Effector memory CD8-positive, alpha-beta T cell (primary cell): ENCODE results near the gene SEC24B.
"Not testable (repeated sequence)": the region's sequence is repeated elsewhere in the genome, so short reads cannot be mapped to it uniquely, and the experiment has no call there.

ENCODE experiments used
- ATAC-seq: fragments of 150-1000 bp; cut with Tn5 transposase; replicated peaks from 2 replicates; pipeline ENCODE4 v1.10.0; 2021; ENCODE audit warnings: mild to moderate bottlenecking, moderate library complexity
- DNase-seq, 3 experiments: peaks; one replicate each; pipeline ENCODE4 v3.0.0; 2021
- H3K27ac Mint-ChIP-seq, 2 donors: one replicate each; pipeline ENCODE4 v1.8.0; 2022; ENCODE audit warnings: mild to moderate bottlenecking in 2 of 2, mixed read lengths in 2 of 2, moderate library complexity in 2 of 2
- H3K27me3 Mint-ChIP-seq, 2 donors: one replicate each; pipeline ENCODE4 v1.8.0; 2022; ENCODE audit warnings: mixed read lengths in 2 of 2
- H3K36me3 Mint-ChIP-seq: one replicate; pipeline ENCODE4 v1.8.0; 2022; ENCODE audit warnings: mild to moderate bottlenecking, moderate library complexity, mixed read lengths; ENCODE audit not compliant: insufficient read depth
- H3K4me1 Mint-ChIP-seq, 2 donors: one replicate each; pipeline ENCODE4 v1.8.0; 2022; ENCODE audit warnings: low read depth in 2 of 2, mixed read lengths in 2 of 2
- H3K4me3 Mint-ChIP-seq, 2 donors: one replicate each; pipeline ENCODE4 v1.8.0; 2022; ENCODE audit warnings: mild to moderate bottlenecking in 2 of 2, mixed read lengths in 2 of 2, moderate library complexity in 2 of 2
- H3K9me3 Mint-ChIP-seq, 2 donors: one replicate each; pipeline ENCODE4 v1.8.0; 2022; ENCODE audit warnings: mixed read lengths in 2 of 2

Gene SEC24B

GRCh38 chr4:109495514-109495913 is 61.9 kb downstream of the SEC24B start:
- ATAC-seq (no peak), DNase-seq (no peak)
- H3K27ac Mint-ChIP-seq, result peak overlapping the region in 1 of 2 donors; percentile 51
- H3K4me3 Mint-ChIP-seq, result no peak overlapping the region
- H3K4me1 Mint-ChIP-seq, result peaks cover 2 to 17% of the 10 kb centered on the region in 2 donors
- no peaks in the 10 kb centered on the region for H3K27me3 Mint-ChIP-seq
- H3K9me3 Mint-ChIP-seq, result no peaks in the 10 kb centered on the region
- peaks cover 65% of the 10 kb centered on the region for H3K36me3 Mint-ChIP-seq

GRCh38 chr4:109496875-109497274 is 63.3 kb downstream of the SEC24B start:
- peaks cover 78% of the 10 kb centered on the region for H3K36me3 Mint-ChIP-seq
- no peaks in the 10 kb centered on the region for H3K27me3 Mint-ChIP-seq
- H3K4me3 Mint-ChIP-seq, result no peak overlapping the region
- peak overlapping the region in 1 of 2 donors; percentile 49 for H3K27ac Mint-ChIP-seq
- no peak for ATAC-seq
- no peaks in the 10 kb centered on the region for H3K9me3 Mint-ChIP-seq
- DNase-seq, result no peak
- peaks cover 2 to 17% of the 10 kb centered on the region in 2 donors for H3K4me1 Mint-ChIP-seq

GRCh38 chr4:109497511-109497910 is 63.9 kb downstream of the SEC24B start:
- Mint-ChIP-seq H3K9me3 (no peaks in the 10 kb centered on the region), H3K4me3 (no peak overlapping the region), H3K27me3 (no peaks in the 10 kb centered on the region), H3K36me3 (peaks cover 78% of the 10 kb centered on the region), H3K27ac (peak overlapping the region in 1 of 2 donors; percentile 49), H3K4me1 (peaks cover 2 to 16% of the 10 kb centered on the region in 2 donors)
- ATAC-seq (no peak), DNase-seq (no peak)

GRCh38 chr4:109499513-109499912 is 65.9 kb downstream of the SEC24B start:
- H3K9me3 Mint-ChIP-seq, result no peaks in the 10 kb centered on the region
- peaks cover 2 to 15% of the 10 kb centered on the region in 2 donors for H3K4me1 Mint-ChIP-seq
- no peak for ATAC-seq
- peaks cover 71% of the 10 kb centered on the region for H3K36me3 Mint-ChIP-seq
- H3K27ac Mint-ChIP-seq, result no peak overlapping the region
- H3K4me3 Mint-ChIP-seq, result no peak overlapping the region
- H3K27me3 Mint-ChIP-seq, result no peaks in the 10 kb centered on the region
- DNase-seq, result no peak

- DNase-seq (no peak), ATAC-seq (no peak)
- Mint-ChIP-seq H3K36me3 (peaks cover 63% of the 10 kb centered on the region), H3K4me1 (peaks cover 0 to 13% of the 10 kb centered on the region in 2 donors), H3K4me3 (no peak overlapping the region), H3K27ac (no peak overlapping the region), H3K27me3 (no peaks in the 10 kb centered on the region), H3K9me3 (no peaks in the 10 kb centered on the region)
Observed at GRCh38 chr4:109506890-109507289, 73.3 kb downstream of the SEC24B start.

GRCh38 chr4:109510687-109511086 is 77.1 kb downstream of the SEC24B start:
- Mint-ChIP-seq H3K36me3 (peaks cover 82% of the 10 kb centered on the region), H3K9me3 (no peaks in the 10 kb centered on the region), H3K4me3 (no peak overlapping the region), H3K27ac (no peak overlapping the region), H3K4me1 (peaks cover 0 to 3% of the 10 kb centered on the region in 2 donors), H3K27me3 (no peaks in the 10 kb centered on the region)
- no peak for DNase-seq
- ATAC-seq, result no peak

GRCh38 chr4:109511414-109511813 is 77.8 kb downstream of the SEC24B start:
- H3K4me3 Mint-ChIP-seq, result no peak overlapping the region

GRCh38 chr4:109513368-109513767 is 79.8 kb downstream of the SEC24B start:
- H3K27ac Mint-ChIP-seq, H3K27me3 Mint-ChIP-seq, H3K4me1 Mint-ChIP-seq, DNase-seq, H3K9me3 Mint-ChIP-seq, ATAC-seq, H3K4me3 Mint-ChIP-seq: not testable (repeated sequence)
- peaks cover 80% of the 10 kb centered on the region for H3K36me3 Mint-ChIP-seq

More at GRCh38 chr4:109511414-109511813, 77.8 kb downstream of the SEC24B start:
- ATAC-seq (no peak), DNase-seq (no peak)
- H3K36me3 Mint-ChIP-seq, result peaks cover 84% of the 10 kb centered on the region
- no peaks in the 10 kb centered on the region for H3K27me3 Mint-ChIP-seq
- no peak overlapping the region for H3K27ac Mint-ChIP-seq
- H3K4me1 Mint-ChIP-seq, result peaks cover 0 to 3% of the 10 kb centered on the region in 2 donors
- no peaks in the 10 kb centered on the region for H3K9me3 Mint-ChIP-seq

- H3K27me3 Mint-ChIP-seq, result no peaks in the 10 kb centered on the region
- H3K4me1 Mint-ChIP-seq, result no peaks in the 10 kb centered on the region
- no peak overlapping the region for H3K4me3 Mint-ChIP-seq
- no peaks in the 10 kb centered on the region for H3K9me3 Mint-ChIP-seq
- ATAC-seq, result no peak
- H3K27ac Mint-ChIP-seq, result no peak overlapping the region
- no peak for DNase-seq
- H3K36me3 Mint-ChIP-seq, result peaks cover 94% of the 10 kb centered on the region
Observed at GRCh38 chr4:109532182-109532581, 98.6 kb downstream of the SEC24B start.

GRCh38 chr4:109545401-109545800 is 111.8 kb downstream of the SEC24B start:
- H3K27me3 Mint-ChIP-seq, result no peaks in the 10 kb centered on the region
- H3K4me3 Mint-ChIP-seq, result no peak overlapping the region
- peaks cover 11% of the 10 kb centered on the region for H3K36me3 Mint-ChIP-seq
- H3K27ac Mint-ChIP-seq, result no peak overlapping the region
- DNase-seq (no peak), ATAC-seq (no peak)
- H3K4me1 Mint-ChIP-seq, result peaks cover 0 to 19% of the 10 kb centered on the region in 2 donors
- no peaks in the 10 kb centered on the region for H3K9me3 Mint-ChIP-seq

GRCh38 chr4:109547394-109547793 is 113.8 kb downstream of the SEC24B start:
- Mint-ChIP-seq H3K9me3 (no peaks in the 10 kb centered on the region), H3K4me3 (no peak overlapping the region), H3K27ac (no peak overlapping the region), H3K4me1 (peaks cover 0 to 19% of the 10 kb centered on the region in 2 donors), H3K36me3 (peaks cover 8% of the 10 kb centered on the region), H3K27me3 (no peaks in the 10 kb centered on the region)
- no peak for DNase-seq
- no peak for ATAC-seq

GRCh38 chr4:109548655-109549054 is 115.0 kb downstream of the SEC24B start:
- peak; percentile 22 for ATAC-seq
- no peak for DNase-seq
- Mint-ChIP-seq H3K27me3 (no peaks in the 10 kb centered on the region), H3K27ac (peak overlapping the region; percentile 5 to 25), H3K9me3 (no peaks in the 10 kb centered on the region), H3K4me3 (no peak overlapping the region), H3K4me1 (peaks cover 0 to 12% of the 10 kb centered on the region in 2 donors), H3K36me3 (peaks cover 8% of the 10 kb centered on the region)

GRCh38 chr4:109552237-109552636 is 118.6 kb downstream of the SEC24B start:
- no peak overlapping the region for H3K27ac Mint-ChIP-seq
- H3K36me3 Mint-ChIP-seq, result peaks cover 11% of the 10 kb centered on the region
- H3K9me3 Mint-ChIP-seq, result no peaks in the 10 kb centered on the region
- ATAC-seq, result no peak
- no peaks in the 10 kb centered on the region for H3K27me3 Mint-ChIP-seq
- DNase-seq, result no peak
- H3K4me1 Mint-ChIP-seq, result peaks cover 0 to 16% of the 10 kb centered on the region in 2 donors
- no peak overlapping the region for H3K4me3 Mint-ChIP-seq

- Mint-ChIP-seq H3K4me1 (peaks cover 0 to 16% of the 10 kb centered on the region in 2 donors), H3K36me3 (peaks cover 11% of the 10 kb centered on the region), H3K27me3 (no peaks in the 10 kb centered on the region), H3K27ac (no peak overlapping the region), H3K9me3 (no peaks in the 10 kb centered on the region), H3K4me3 (no peak overlapping the region)
- DNase-seq (no peak), ATAC-seq (no peak)
Observed at GRCh38 chr4:109553130-109553529, 119.5 kb downstream of the SEC24B start.

GRCh38 chr4:109554971-109555370 is 121.4 kb downstream of the SEC24B start:
- peaks cover 16% of the 10 kb centered on the region for H3K36me3 Mint-ChIP-seq
- peak overlapping the region; percentile 13 to 84 for H3K27ac Mint-ChIP-seq
- no peak for DNase-seq
- H3K4me3 Mint-ChIP-seq, result no peak overlapping the region
- H3K27me3 Mint-ChIP-seq, result no peaks in the 10 kb centered on the region
- no peaks in the 10 kb centered on the region for H3K9me3 Mint-ChIP-seq
- ATAC-seq, result no peak
- H3K4me1 Mint-ChIP-seq, result peaks cover 1 to 7% of the 10 kb centered on the region in 2 donors
